Measurements from ENCODE around the gene LAPTM5. TPM values are rescaled to one million over a fixed set of nuclear protein-coding genes. Genes with fewer than 3 reads are reported as not detected.
A peak's percentile ranks its signal among the peaks of the same experiment; 100 is the strongest.

The LAPTM5 gene
- total and polyA plus RNA-seq, 2 of the 13 experiments (the other 11 are each of a cell fraction or from before 2014, with no cell fraction given), result 0.41 to 0.86 TPM

DNA sequence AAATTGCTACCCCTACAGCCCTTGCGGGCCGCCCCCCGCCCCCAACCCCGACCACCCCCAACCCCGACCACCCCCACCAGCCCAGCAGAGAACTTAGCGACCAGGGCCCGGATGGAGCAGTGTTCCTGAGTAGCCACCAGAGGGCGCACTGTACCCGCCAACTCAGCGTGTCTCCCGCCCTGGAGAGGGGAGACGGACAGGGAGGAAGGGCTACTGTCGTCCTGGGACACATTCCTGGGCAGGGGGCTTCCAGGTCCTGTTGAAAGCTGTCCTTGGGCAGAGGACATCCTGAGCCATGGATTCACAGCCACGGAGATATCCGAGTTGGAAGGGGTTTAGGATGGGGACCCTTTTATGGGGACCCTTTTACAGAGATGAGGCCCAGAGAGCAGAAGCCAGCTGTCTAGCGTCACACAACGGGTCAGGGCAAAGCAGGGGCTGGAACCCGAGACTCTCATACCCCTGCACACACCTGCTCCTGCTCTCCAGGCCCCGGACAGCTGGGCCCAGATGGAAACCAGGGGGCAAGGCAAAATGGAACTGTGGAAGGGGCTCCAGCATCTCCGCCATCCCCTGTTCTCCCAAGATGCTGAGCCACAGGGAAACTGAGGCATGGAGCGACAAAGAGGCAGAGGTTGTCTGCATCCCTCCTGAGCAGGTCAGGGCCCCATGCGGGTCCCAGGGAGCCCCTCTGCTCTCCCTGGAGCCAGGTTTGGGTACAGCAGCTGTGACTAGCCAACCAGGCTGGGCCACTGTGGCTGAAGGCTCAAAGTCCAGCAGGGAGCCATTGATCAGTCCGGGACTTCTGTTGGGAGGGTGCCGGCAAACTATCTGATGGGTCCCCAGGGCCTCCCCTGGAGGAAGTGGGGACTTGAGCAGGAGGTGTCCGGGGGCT lies 25.0 kb upstream of the LAPTM5 start (continued):
- TF ChIP-seq, protein P1, sequence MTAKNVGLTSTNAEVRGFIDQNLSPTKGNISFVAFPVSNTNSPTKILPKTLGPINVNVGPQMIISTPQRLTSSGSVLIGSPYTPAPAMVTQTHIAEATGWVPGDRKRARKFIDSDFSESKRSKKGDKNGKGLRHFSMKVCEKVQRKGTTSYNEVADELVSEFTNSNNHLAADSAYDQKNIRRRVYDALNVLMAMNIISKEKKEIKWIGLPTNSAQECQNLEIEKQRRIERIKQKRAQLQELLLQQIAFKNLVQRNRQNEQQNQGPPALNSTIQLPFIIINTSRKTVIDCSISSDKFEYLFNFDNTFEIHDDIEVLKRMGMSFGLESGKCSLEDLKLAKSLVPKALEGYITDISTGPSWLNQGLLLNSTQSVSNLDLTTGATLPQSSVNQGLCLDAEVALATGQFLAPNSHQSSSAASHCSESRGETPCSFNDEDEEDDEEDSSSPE (CRISPR knock-in tag; IDR thresholded peaks at IDR 0.05), result peak; percentile 41; the same call in 1 of the 2 replicates
- peak; percentile 36; the same call in 1 of the 2 replicates for TF ChIP-seq ETV5 (CRISPR knock-in tag; IDR thresholded peaks at IDR 0.05; ENCODE audit: borderline replicate concordance)
- TF ChIP-seq KDM5A (IDR thresholded peaks at IDR 0.05; ENCODE audit: borderline replicate concordance, low read length), result no peak
- no peak for TF ChIP-seq ARHGAP35 (CRISPR knock-in tag; IDR thresholded peaks at IDR 0.05; ENCODE audit: borderline replicate concordance)
- peak; percentile 93 for TF ChIP-seq ZNF644 (CRISPR knock-in tag; IDR thresholded peaks at IDR 0.05; ENCODE audit: low read depth)
- peak in 1 of 2 experiments; percentile 39; a peak in 1 of 4 replicates for TF ChIP-seq NR2F1 (CRISPR knock-in tag; IDR thresholded peaks at IDR 0.05)
- no peak for TF ChIP-seq ZNF20 (CRISPR knock-in tag; IDR thresholded peaks at IDR 0.05)
- TF ChIP-seq ZNF761 (CRISPR knock-in tag; conservative IDR thresholded peaks at IDR 0.05), result no peak
- peak; percentile 7 for TF ChIP-seq ASH2L (IDR thresholded peaks at IDR 0.05; ENCODE audit: insufficient read length, low read depth, low read length)
- TF ChIP-seq ZNF891 (CRISPR knock-in tag; IDR thresholded peaks at IDR 0.05), result 0 out of 2 replicates have a peak, but pooled peaks have one; percentile 12
- TF ChIP-seq ZSCAN31 (CRISPR knock-in tag; IDR thresholded peaks at IDR 0.05; ENCODE audit: low read depth), result 0 out of 2 replicates have a peak, but pooled peaks have one; percentile 18
- TF ChIP-seq ZMYM3 (CRISPR knock-in tag; IDR thresholded peaks at IDR 0.05), result 0 out of 2 replicates have a peak, but pooled peaks have one; percentile 26
- TF ChIP-seq SOX6 (IDR thresholded peaks at IDR 0.05), result no peak
- peak; percentile 9; the same call in 1 of the 2 replicates for TF ChIP-seq SOX6 (CRISPR knock-in tag; IDR thresholded peaks at IDR 0.05)
- 0 out of 2 replicates have a peak, but pooled peaks have one; percentile 24 for TF ChIP-seq ZNF253 (CRISPR knock-in tag; IDR thresholded peaks at IDR 0.05; ENCODE audit: borderline replicate concordance)
- TF ChIP-seq ZNF350 (CRISPR knock-in tag; IDR thresholded peaks at IDR 0.05; ENCODE audit: borderline replicate concordance, low read depth), result peak; percentile 9; the same call in 1 of the 2 replicates
- 0 out of 2 replicates have a peak, but pooled peaks have one; percentile 25 for TF ChIP-seq ZNF263 (CRISPR knock-in tag; IDR thresholded peaks at IDR 0.05)
- TF ChIP-seq, protein P2, sequence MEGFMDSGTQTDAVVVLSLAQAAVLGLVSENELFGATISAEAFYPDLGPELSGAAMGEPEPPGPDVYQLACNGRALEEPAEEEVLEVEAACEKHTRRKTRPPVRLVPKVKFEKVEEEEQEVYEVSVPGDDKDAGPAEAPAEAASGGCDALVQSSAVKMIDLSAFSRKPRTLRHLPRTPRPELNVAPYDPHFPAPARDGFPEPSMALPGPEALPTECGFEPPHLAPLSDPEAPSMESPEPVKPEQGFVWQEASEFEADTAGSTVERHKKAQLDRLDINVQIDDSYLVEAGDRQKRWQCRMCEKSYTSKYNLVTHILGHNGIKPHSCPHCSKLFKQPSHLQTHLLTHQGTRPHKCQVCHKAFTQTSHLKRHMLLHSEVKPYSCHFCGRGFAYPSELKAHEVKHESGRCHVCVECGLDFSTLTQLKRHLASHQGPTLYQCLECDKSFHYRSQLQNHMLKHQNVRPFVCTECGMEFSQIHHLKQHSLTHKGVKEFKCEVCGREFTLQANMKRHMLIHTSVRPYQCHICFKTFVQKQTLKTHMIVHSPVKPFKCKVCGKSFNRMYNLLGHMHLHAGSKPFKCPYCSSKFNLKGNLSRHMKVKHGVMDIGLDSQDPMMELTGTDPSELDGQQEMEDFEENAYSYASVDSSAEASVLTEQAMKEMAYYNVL (CRISPR knock-in tag; IDR thresholded peaks at IDR 0.05; ENCODE audit: borderline replicate concordance), result peak; percentile 20; the same call in 1 of the 2 replicates
- peak; percentile 52; the same call in 1 of the 2 replicates for TF ChIP-seq ZNF501 (CRISPR knock-in tag; IDR thresholded peaks at IDR 0.05)
- no peak for TF ChIP-seq TRIM24 (CRISPR knock-in tag; IDR thresholded peaks at IDR 0.05)
- TF ChIP-seq HNF4G (IDR thresholded peaks at IDR 0.05; ENCODE audit: borderline replicate concordance, low read depth, low read length), result peak; percentile 80
- peak; percentile 61; the same call in 1 of the 2 replicates for TF ChIP-seq HNF4G (CRISPR knock-in tag; IDR thresholded peaks at IDR 0.05; ENCODE audit: borderline replicate concordance, low read depth)
- peak; percentile 52 for TF ChIP-seq GATAD2A (CRISPR knock-in tag; IDR thresholded peaks at IDR 0.05)
- peak; percentile 55 for TF ChIP-seq RAD21 (CRISPR knock-in tag; IDR thresholded peaks at IDR 0.05)
- TF ChIP-seq, protein P3, sequence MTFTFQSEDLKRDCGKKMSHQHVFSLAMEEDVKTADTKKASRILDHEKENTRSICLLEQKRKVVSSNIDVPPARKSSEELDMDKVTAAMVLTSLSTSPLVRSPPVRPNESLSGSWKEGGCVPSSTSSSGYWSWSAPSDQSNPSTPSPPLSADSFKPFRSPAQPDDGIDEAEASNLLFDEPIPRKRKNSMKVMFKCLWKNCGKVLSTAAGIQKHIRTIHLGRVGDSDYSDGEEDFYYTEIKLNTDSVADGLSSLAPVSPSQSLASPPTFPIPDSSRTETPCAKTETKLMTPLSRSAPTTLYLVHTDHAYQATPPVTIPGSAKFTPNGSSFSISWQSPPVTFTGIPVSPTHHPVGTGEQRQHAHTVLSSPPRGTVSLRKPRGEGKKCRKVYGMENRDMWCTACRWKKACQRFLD (CRISPR knock-in tag; IDR thresholded peaks at IDR 0.05; ENCODE audit: borderline replicate concordance), result no peak

Data from HepG2 (cell line).